Stimulated activated naive CD4-positive, alpha-beta T cell treated with Interleukin-2 at 50 U/mL for 16 hours (primary cell): ENCODE data around the gene ZNG1B.
"Not testable (repeated sequence)": the region's sequence is repeated elsewhere in the genome, so short reads cannot be mapped to it uniquely, and the experiment has no call there.

Experiments
- DNase-seq: peaks from one replicate; lab custom pipeline; 2025; lab: John Stamatoyannopoulos, UW

The ZNG1B gene

GRCh38 chr2:113503094-113504042, 65.9 kb downstream of the ZNG1B start:
- DNase-seq: not testable (repeated sequence)

DNA sequence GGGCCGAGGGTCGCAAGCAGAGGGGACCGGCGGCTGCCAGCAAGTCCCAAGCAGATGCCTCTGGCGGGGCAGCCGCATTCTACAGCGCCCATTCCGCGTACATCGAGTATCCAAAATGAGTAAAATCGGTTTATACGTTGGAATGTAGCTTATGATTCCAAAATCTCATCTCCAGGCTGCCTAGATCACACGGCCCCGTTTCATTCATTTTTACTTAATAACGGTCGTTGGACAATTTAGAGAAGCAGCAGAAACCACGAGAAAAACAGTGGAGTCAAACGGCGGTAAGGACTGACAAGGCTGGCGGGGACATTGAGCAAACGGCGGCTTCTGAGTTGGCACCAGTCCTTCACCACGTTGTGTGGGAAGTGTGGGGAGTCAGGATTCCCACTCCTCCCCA, 66.6 kb downstream of the ZNG1B start:
- not testable (repeated sequence) for DNase-seq

GRCh38 chr2:113507394-113508140, 70.1 kb downstream of the ZNG1B start:
- not testable (repeated sequence) for DNase-seq

GRCh38 chr2:113508187-113508586, 70.7 kb downstream of the ZNG1B start:
- DNase-seq: not testable (repeated sequence)

DNA sequence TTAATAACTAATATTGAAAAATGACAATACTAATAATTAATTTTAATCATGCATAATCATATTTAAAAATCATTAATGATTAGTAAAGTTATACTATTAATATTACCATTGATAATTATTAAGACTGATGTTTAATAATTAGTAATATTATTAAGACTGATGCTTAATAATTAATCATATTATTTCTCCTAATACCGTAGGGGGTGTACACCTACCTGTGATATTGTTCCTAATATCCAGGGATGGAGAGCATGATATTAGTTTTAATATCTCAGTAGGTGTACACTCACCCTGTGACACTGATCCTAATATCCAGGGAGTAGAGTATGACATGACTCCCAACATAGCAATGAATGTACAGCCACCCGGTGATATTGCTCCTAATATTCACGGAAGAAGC, 73.4 kb downstream of the ZNG1B start:
- not testable (repeated sequence) for DNase-seq

DNA sequence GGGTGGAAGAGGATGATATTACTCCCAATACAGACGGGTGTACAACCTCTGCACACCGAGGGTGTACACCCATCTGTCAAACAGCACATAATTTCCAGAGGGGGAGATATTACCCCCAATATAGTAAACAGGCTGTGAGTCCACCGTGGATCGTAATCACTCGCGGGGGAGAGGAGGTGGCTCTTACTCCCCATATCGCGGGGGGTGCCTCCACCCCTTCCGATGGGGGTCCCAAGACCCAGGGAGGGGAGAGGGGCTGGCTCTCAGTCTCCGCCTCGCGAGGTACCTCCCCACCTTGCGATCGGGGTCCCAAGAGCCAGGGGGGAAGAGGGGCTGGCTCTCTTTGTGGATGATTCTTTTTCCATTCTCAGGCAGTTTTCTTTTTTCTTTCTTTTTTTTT, 74.4 kb downstream of the ZNG1B start:
- not testable (repeated sequence) for DNase-seq

GRCh38 chr2:113515457-113515856, 78.0 kb downstream of the ZNG1B start:
- DNase-seq: not testable (repeated sequence)

GRCh38 chr2:113515995-113516394, 78.5 kb downstream of the ZNG1B start:
- not testable (repeated sequence) for DNase-seq

DNA sequence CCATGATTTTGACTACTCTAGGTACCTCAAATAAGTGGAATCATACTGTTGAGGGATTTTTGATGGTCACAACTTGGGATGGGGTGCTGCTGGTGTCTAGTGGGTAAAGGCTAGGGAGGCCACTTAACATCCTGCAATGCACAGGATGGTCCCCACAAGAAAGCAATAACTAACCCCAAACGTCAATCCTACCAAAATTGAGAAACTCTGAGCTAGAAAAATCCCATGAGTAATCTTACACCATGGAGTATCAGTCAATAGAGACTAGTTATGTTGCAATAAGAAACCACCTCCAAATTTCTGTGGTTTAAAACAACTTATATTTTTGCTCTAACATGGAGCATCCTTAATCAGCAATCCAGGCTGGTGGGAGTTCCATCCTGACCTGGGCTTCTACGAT, 79.5 kb downstream of the ZNG1B start:
- DNase-seq: not testable (repeated sequence)

DNA sequence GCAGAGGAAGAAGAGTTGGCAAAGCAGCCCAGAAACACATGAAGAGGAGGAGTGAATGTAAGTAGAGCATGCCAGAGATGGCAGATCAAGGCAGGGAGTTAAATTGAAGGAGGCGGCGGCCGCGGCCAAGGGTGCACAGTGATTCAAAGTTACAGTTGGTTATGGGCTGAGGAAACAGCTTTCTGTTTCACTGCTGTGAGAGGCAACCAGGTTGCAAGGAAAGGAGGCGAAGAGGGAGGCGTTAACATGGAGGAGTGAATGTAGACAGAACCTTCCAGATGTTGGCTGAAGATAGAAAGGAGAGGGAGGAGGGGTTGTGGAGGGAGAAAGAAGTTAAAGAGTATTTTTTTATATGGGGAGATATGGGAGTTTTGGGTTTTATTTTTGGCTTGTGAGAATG, 83.3 kb downstream of the ZNG1B start:
- not testable (repeated sequence) for DNase-seq

GRCh38 chr2:113521492-113521891, 84.0 kb downstream of the ZNG1B start:
- not testable (repeated sequence) for DNase-seq

GRCh38 chr2:113524986-113525385, 87.5 kb downstream of the ZNG1B start:
- not testable (repeated sequence) for DNase-seq

DNA sequence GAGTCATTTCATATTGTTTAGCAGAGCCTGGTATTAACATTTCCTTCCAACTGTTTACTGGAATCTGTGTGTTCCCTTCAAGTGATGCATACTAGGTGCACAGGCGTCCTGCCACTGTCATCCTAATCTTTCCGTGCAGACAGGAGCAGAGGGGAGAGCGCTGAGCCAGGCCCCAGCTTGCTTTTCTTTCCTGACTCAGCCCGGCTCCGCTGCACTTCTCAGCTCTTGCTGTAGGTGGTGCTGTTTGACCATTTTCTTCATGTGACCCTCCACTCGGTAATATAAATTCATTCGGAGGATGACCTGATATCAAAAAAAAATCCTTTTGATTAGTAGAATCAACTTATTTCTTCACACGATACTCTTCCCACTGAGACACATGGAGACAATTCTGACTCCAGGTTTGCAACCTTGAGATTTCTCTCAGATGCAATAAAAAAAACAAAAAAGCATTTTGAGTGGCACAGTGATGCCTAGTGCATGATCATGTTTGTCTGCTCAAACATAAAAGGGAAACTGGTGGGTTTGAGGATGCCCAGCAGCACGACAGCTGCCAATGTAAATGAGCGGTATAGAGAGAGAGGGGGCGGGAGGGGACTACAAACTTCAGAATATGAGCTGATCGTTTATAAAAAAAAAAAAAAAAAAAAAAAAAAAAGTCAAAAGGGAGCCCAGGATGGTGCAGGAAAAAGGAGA, 90.0 kb downstream of the ZNG1B start:
- not testable (repeated sequence) for DNase-seq

GRCh38 chr2:113528126-113528525, 90.6 kb downstream of the ZNG1B start:
- not testable (repeated sequence) for DNase-seq

- not testable (repeated sequence) for DNase-seq
Measured at GRCh38 chr2:113528904-113529303, 91.4 kb downstream of the ZNG1B start.

DNA sequence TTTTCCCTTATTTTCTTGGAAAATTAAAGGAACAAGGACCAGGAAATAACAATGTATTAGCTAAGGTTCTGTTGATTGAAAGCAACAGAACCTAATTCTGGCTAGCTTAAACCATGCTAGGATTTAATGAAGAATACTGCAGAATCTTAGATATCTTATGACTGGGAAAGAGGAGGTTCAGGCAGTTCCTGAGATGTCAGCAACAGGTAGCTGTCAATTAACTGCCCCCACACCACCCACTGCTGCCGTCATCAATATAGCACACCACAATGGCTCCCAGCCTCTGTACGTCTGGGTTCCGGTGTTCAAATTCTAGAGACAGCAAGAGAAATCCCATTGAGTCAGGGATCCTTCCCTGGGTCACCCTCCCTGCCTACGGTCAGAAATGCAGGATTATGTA, 95.5 kb downstream of the ZNG1B start:
- not testable (repeated sequence) for DNase-seq

GRCh38 chr2:113536573-113536972, 99.1 kb downstream of the ZNG1B start:
- not testable (repeated sequence) for DNase-seq

DNA sequence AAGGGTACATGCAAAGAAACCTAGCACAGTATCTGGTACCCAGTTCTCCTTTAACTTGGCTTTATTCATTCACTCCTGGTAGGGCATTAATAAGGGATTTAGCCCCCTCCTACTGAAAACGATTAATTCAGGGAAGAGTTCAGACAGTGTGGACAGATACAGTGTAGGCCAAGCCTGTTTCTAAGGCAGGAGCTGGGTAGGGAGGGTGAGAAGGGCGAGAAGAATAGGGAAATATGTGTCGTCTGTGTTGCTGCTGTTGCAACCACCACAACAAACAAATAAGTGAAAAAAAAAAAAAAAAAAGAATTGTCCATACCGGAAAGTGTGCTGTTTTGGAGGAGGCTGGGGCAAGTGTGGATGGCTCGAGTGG, 103.3 kb downstream of the ZNG1B start:
- DNase-seq: not testable (repeated sequence)

DNA sequence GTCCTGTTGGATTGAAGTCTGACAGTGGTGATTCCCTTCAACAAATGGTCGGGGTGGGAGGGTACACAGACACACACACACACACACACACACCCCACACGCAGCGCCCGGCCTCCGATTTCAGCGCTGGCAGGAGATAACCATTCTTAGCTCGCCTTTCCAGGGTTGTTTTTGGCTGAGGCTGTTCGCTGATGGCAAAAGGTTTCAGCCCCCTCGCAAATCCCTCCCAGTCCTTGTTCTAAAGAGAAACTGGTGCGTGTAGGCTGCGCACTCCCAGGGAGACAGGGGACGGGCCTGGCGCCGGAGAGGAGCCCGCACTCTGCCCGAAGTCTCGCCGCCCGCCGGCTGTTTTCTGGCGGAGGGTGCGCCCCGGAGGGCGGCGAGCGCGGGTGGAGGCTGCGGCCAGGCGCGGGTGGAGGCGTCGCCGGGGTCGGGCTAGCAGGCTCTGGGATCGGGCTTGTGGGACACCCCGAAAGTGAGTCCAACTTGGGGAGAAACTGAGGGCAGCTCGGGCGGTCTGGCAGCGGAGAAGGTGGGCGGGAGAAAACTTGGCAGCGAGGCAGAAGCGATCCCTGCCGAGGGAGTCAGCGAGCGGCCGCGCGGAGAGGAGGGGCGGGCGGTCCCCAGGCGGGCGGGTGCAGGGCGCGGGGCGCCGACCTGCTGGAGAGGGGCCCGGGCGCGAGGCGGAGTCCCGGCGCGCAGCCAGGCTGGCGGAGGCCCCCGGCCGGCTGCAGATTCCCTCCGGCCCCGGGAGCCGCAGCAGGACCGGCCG, 103.9 kb downstream of the ZNG1B start:
- DNase-seq: not testable (repeated sequence)

DNA sequence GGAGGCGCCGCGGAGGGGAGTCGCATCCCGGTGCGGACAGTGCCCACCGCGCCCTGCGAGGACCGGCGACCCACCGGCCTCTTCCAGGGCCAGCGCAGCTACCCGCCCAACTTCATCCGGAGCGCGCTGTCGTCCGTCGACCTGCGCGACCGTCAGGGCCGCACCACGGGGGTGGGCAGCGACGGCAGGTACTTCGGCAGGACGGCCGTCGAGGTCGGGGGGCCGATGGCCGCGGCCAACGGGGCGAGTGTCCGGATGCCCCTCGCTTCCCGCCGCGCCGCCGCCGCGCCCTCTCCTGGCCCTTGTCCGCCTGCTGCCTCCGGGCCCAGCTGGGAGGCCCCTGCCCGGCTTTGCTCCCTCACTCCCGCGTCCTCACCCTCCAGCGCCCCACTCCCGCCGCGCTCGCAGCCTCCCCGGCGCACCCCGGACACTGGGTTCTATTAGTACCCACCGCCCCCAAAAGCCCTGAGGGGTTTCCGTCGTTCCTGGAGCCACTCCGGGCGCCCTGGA, 104.5 kb downstream of the ZNG1B start:
- not testable (repeated sequence) for DNase-seq

DNA sequence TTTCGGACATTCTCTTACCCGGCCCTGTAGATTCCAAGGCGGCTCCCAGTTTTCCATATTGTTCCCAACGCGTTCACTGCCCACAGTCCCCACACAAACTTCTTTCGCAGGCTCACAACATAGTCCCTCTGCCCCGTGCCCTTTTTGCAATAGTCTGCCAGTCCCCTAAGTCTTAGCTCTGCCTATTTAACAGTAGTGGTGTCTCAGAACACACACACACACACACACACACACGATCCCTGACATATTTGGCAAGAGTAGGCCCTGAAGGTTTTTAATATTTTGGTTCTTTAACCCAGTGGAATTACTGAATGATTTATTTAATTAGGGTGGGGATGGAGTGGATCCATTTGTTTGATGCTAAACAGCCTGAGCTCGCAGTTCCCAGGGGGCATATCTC, 105.0 kb downstream of the ZNG1B start:
- DNase-seq: not testable (repeated sequence)
